Colonic mucosa (tissue), 4 donors: ENCODE data around the gene VSIG2. TPM values are rescaled to one million over a fixed set of nuclear protein-coding genes. Genes with fewer than 3 reads are reported as not detected.
A peak's percentile ranks its signal among the peaks of the same experiment; 100 is the strongest.

Source experiments
- DNase-seq: peaks from one replicate; pipeline ENCODE4 v3.0.0-alpha.2; 2020
- H3K27ac ChIP-seq: fragments of 200-600 bp; one replicate; pipeline ENCODE4 v1.8.0; 2021
- H3K27me3 ChIP-seq: fragments of 200-600 bp; one replicate; pipeline ENCODE4 v1.8.0; 2021
- H3K36me3 ChIP-seq: fragments of 200-600 bp; one replicate; pipeline ENCODE4 v1.8.0; 2021
- H3K4me1 ChIP-seq: fragments of 200-600 bp; one replicate; pipeline ENCODE4 v1.8.0; 2021; ENCODE audit warnings: mild to moderate bottlenecking
- H3K4me3 ChIP-seq: fragments of 200-600 bp; one replicate; pipeline ENCODE4 v1.8.0; 2021
- H3K9ac ChIP-seq, 2 donors: one replicate each; pipeline ENCODE4 v1.7.0; 2013; ENCODE audit warnings: control low read depth in 2 of 2, low read depth in 2 of 2, low read length in 2 of 2
- H3K9me3 ChIP-seq: fragments of 200-600 bp; one replicate; pipeline ENCODE4 v1.8.0; 2021
- CTCF ChIP-seq: fragments of 200-600 bp; IDR thresholded peaks from one replicate; pipeline ENCODE4 v1.8.0; 2022; ENCODE audit warnings: antibody characterized with exemption, mild to moderate bottlenecking
- intact Hi-C: fragments of 100-400 bp; cut with DNase I; formaldehyde crosslinking; loops from one replicate; pipeline ENCODE4 v1.14.1; 2022
- total RNA-seq, 2 donors: library from RNA; stranded (reverse); fragmentation: NEBNext Ultra II Directional in 1 of 2; extraction: Animal tissue kit (Norgen Biotek cat#: 25700) in 1 of 2; gene quantifications; one replicate each; pipeline ENCODE4 v1.2.1, GENCODE V29; 2021
- donor health status: healthy.
- donor health status: DM: no; HTN: no; CAD: no.
- donor health status: DM: no; HTN: no; CAD: no.

Gene VSIG2
- 100 to 1,000 TPM; 122 to 155 TPM for total RNA-seq

GRCh38 chr11:124751741-124752470, at the start of gene VSIG2:
VSIG2 (minus strand) TSS chr11:124752255; CDS start chr11:124752137, 118 bp downstream.
- DNase-seq: peak; percentile 71
- intact Hi-C loops: no loop called here

GRCh38 chr11:124801014-124801413, 49.0 kb upstream of the VSIG2 start:
- Histone ChIP-seq H3K4me1 (peaks cover 10% of the 10 kb centered on the region), H3K9ac (peak overlapping the region in 1 of 2 donors; percentile 87), H3K27me3 (no peaks in the 10 kb centered on the region), H3K4me3 (peak overlapping the region; percentile 89), H3K27ac (peak overlapping the region; percentile 93), H3K9me3 (no peaks in the 10 kb centered on the region), H3K36me3 (no peaks in the 10 kb centered on the region)
- TF ChIP-seq CTCF: no peak
- intact Hi-C loops: loop anchor here (5.0 kb wide), 1 partner anchor 36 kb away; no protein-coding TSS in a partner anchor
- DNase-seq: no peak

More at GRCh38 chr11:124751741-124752470, at the start of gene VSIG2:
- Histone ChIP-seq H3K27me3 (no peaks in the 10 kb centered on the region), H3K4me3 (peak within 1 kb of the TSS; percentile 48), H3K36me3 (no peaks in the 10 kb centered on the region), H3K9ac (peak within 1 kb of the TSS; percentile 77 to 84), H3K27ac (peak within 1 kb of the TSS; percentile 74), H3K4me1 (peaks cover 4% of the 10 kb centered on the region), H3K9me3 (no peaks in the 10 kb centered on the region)
- no peak for TF ChIP-seq CTCF

- H3K36me3 ChIP-seq: no peaks in the 10 kb centered on the region
- H3K4me1 ChIP-seq: peaks cover 10% of the 10 kb centered on the region
- H3K27ac ChIP-seq: peak within 1 kb of the TSS; percentile 93
- peak within 1 kb of the TSS; percentile 89 for H3K4me3 ChIP-seq
- peak; percentile 81 for DNase-seq
- H3K27me3 ChIP-seq: no peaks in the 10 kb centered on the region
- TF ChIP-seq CTCF: no peak
- H3K9ac ChIP-seq: peak within 1 kb of the TSS; percentile 82 to 87
- H3K9me3 ChIP-seq: no peaks in the 10 kb centered on the region
- intact Hi-C loops: loop anchor here (5.0 kb wide), 1 partner anchor 37 kb away; no protein-coding TSS in a partner anchor
Measured at GRCh38 chr11:124800226-124800929, 48.3 kb upstream of the VSIG2 start, which contains the start of gene MSANTD2. MSANTD2 (minus strand) TSS chr11:124800406; CDS start chr11:124800380, 26 bp downstream.

GRCh38 chr11:124799348-124800225, 47.5 kb upstream of the VSIG2 start:
- H3K27ac ChIP-seq: peak overlapping the region; percentile 93
- peak overlapping the region; percentile 78 to 87 for H3K9ac ChIP-seq
- TF ChIP-seq CTCF: no peak
- H3K4me3 ChIP-seq: peak overlapping the region; percentile 89
- no peaks in the 10 kb centered on the region for H3K27me3 ChIP-seq
- H3K9me3 ChIP-seq: no peaks in the 10 kb centered on the region
- H3K36me3 ChIP-seq: no peaks in the 10 kb centered on the region
- intact Hi-C loops: loop anchor here (5.0 kb wide), 1 partner anchor 38 kb away; no protein-coding TSS in a partner anchor
- DNase-seq: peak; percentile 52
- peaks cover 10% of the 10 kb centered on the region for H3K4me1 ChIP-seq

GRCh38 chr11:124798991-124799347, 46.9 kb upstream of the VSIG2 start:
- Histone ChIP-seq H3K4me1 (peaks cover 10% of the 10 kb centered on the region), H3K9me3 (no peaks in the 10 kb centered on the region), H3K27me3 (no peaks in the 10 kb centered on the region), H3K9ac (peak overlapping the region; percentile 78 to 87), H3K36me3 (no peaks in the 10 kb centered on the region), H3K27ac (peak overlapping the region; percentile 93), H3K4me3 (peak overlapping the region; percentile 89)
- intact Hi-C loops: no loop called here
- DNase-seq: peak; percentile 33
- no peak for TF ChIP-seq CTCF
